Endothelial cell of umbilical vein (primary cell): ENCODE data around the gene SLC22A23. TPM values are rescaled to one million over a fixed set of nuclear protein-coding genes. Genes with fewer than 3 reads are reported as not detected.

Source experiments
- BruUV-seq: library from RNA; stranded (reverse); fragments of 400-500 nt; replicated peaks from 2 replicates; lab custom pipeline; 2021; lab: Mats Ljungman, UMichigan
- CTCF ChIA-PET: fragments of 300-600, 350-600 bp; sonication (Branson Sonifier 250); formaldehyde crosslinking; loops from one replicate; lab custom pipeline; 2021; ENCODE audit warnings: antibody characterized with exemption, inconsistent platforms; lab: Charles Lee
- POLR2A ChIA-PET: fragments of 300-600, 350-600 bp; sonication (Branson Sonifier 250); formaldehyde crosslinking; loops from one replicate; lab custom pipeline; 2021; ENCODE audit warnings: antibody characterized with exemption, inconsistent platforms; lab: Charles Lee
- DNase-seq: peaks from one replicate; pipeline ENCODE4 v3.0.0-alpha.2; 2011; ENCODE audit warnings: low read depth, low spot score
- FAIRE-seq: peaks from 2 replicates; lab custom pipeline; 2011; peaks lifted over from hg19 to GRCh38; lab: Jason Lieb, UNC
- H2AFZ ChIP-seq: 2 replicates; pipeline ENCODE4 v1.6.0; 2012; ENCODE audit warnings: low read depth, low read length, control low read depth, inconsistent platforms
- H3K27ac ChIP-seq: 2 replicates; pipeline ENCODE4 v1.5.1; 2011; ENCODE audit warnings: low read depth, mild to moderate bottlenecking, control low read depth, low read length, moderate library complexity; ENCODE audit not compliant: insufficient read depth
- H3K27me3 ChIP-seq, 2 experiments: 2 replicates each; pipeline versions ENCODE4 v1.6.0 to v1.6.1; 2011; ENCODE audit warnings: low read length in 2 of 2, mixed read lengths in 1 of 2; ENCODE audit not compliant: control insufficient read depth in 2 of 2, insufficient read depth in 2 of 2
- H3K36me3 ChIP-seq, 2 experiments: 2 replicates in 1 of 2; 3 replicates in 1 of 2; pipeline ENCODE4 v1.5.1; 2011; ENCODE audit warnings: low read length in 2 of 2, mild to moderate bottlenecking in 1 of 2, moderate library complexity in 1 of 2; ENCODE audit not compliant: control insufficient read depth in 2 of 2, insufficient read depth in 2 of 2; ENCODE audit errors: extremely low read depth in 1 of 2
- H3K4me1 ChIP-seq: 3 replicates; pipeline ENCODE4 v1.5.1; 2011; ENCODE audit warnings: mild to moderate bottlenecking, low read length; ENCODE audit not compliant: control insufficient read depth, insufficient read depth; ENCODE audit errors: extremely low read depth
- H3K4me2 ChIP-seq: 2 replicates; pipeline ENCODE4 v1.6.1; 2011; ENCODE audit warnings: low read length, control low read depth, mixed read lengths; ENCODE audit not compliant: insufficient read depth
- H3K4me3 ChIP-seq, 3 experiments: fragments of 200-600 bp in 1 of 3; sonication (generic), shearing (Covaris generic) in 1 of 3; replicated peaks in 1 of 3; 2 replicates each; pipeline ENCODE4 v1.5.1; 2011 to 2016; ENCODE audit warnings: control low read depth in 3 of 3, low read length in 3 of 3, mild to moderate bottlenecking in 2 of 3, inconsistent platforms in 1 of 3, low read depth in 1 of 3, moderate library complexity in 1 of 3; ENCODE audit not compliant: insufficient read depth in 1 of 3
- H3K79me2 ChIP-seq: 2 replicates; pipeline ENCODE4 v1.6.0; 2012; ENCODE audit warnings: low read length, inconsistent platforms; ENCODE audit not compliant: control insufficient read depth, insufficient read depth
- H3K9ac ChIP-seq: replicated peaks from 2 replicates; pipeline ENCODE3; 2011; ENCODE audit warnings: low read length, control low read depth; ENCODE audit not compliant: insufficient read depth; ENCODE audit errors: extremely low read depth
- H3K9me1 ChIP-seq: replicated peaks from 3 replicates; pipeline ENCODE4 v1.6.0; 2011; ENCODE audit warnings: mild to moderate bottlenecking, low read length; ENCODE audit not compliant: control insufficient read depth, insufficient read depth; ENCODE audit errors: extremely low read depth
- H3K9me3 ChIP-seq: replicated peaks from 2 replicates; pipeline ENCODE4 v1.5.1; 2012; ENCODE audit warnings: low read length, inconsistent platforms; ENCODE audit not compliant: control insufficient read depth, insufficient read depth
- H4K20me1 ChIP-seq: replicated peaks from 2 replicates; pipeline ENCODE3; 2011; ENCODE audit warnings: mild to moderate bottlenecking, low read length; ENCODE audit not compliant: control insufficient read depth, insufficient read depth; ENCODE audit errors: extremely low read depth
- CTCF ChIP-seq, 2 donors: IDR thresholded peaks; 1 replicate in 1 of 2; 2 replicates in 1 of 2; pipeline ENCODE4 v1.5.1; 2011; ENCODE audit warnings: low read length in 2 of 2, mild to moderate bottlenecking in 2 of 2, moderate library complexity in 2 of 2, control low read depth in 1 of 2, inconsistent platforms in 1 of 2, low read depth in 1 of 2; ENCODE audit not compliant: insufficient read depth in 1 of 2; ENCODE audit errors: extremely low read depth in 1 of 2
- EZH2 ChIP-seq: IDR thresholded peaks from 2 replicates; pipeline ENCODE4 v1.6.1; 2012; ENCODE audit warnings: borderline replicate concordance, low read depth, mild to moderate bottlenecking, moderate library complexity, low read length, inconsistent platforms; ENCODE audit not compliant: severe bottlenecking
- FOS ChIP-seq: IDR thresholded peaks from 2 replicates; pipeline ENCODE4 v1.6.1; 2011; ENCODE audit warnings: mild to moderate bottlenecking, low read length, moderate library complexity, borderline replicate concordance; ENCODE audit not compliant: insufficient read depth
- GATA2 ChIP-seq: IDR thresholded peaks from 2 replicates; pipeline ENCODE4 v1.7.0; 2011; ENCODE audit warnings: low read depth, mild to moderate bottlenecking, moderate library complexity, mixed read lengths, low read length; ENCODE audit not compliant: insufficient read length, insufficient read depth
- JUN ChIP-seq: IDR thresholded peaks from 2 replicates; pipeline ENCODE4 v1.6.1; 2011; ENCODE audit warnings: borderline replicate concordance, low read depth; ENCODE audit not compliant: insufficient read length, insufficient read depth
- MAX ChIP-seq: IDR thresholded peaks from 2 replicates; pipeline ENCODE4 v1.6.1; 2011; ENCODE audit not compliant: insufficient read depth, insufficient read length
- MYC ChIP-seq: IDR thresholded peaks from one replicate; pipeline ENCODE4 v1.6.1; 2011; ENCODE audit warnings: mild to moderate bottlenecking, low read depth, low read length
- POLR2A ChIP-seq: IDR thresholded peaks from 2 replicates; pipeline ENCODE4 v1.6.1; 2012; ENCODE audit warnings: low read depth, mild to moderate bottlenecking, control low read depth, low read length
- POLR2AphosphoS5 ChIP-seq: IDR thresholded peaks from 2 replicates; pipeline ENCODE4 v1.6.1; 2012; ENCODE audit warnings: low read depth, mild to moderate bottlenecking, control low read depth, low read length, moderate library complexity; ENCODE audit not compliant: insufficient read depth
- dilution Hi-C: fragments of 300-500 bp; cut with MboI; formaldehyde crosslinking; loops from one replicate; pipeline ENCODE4 v1.15.0; 2019; ENCODE audit warnings: low sequenced_read_pairs; ENCODE audit not compliant: extremely low pct_ligation_motif_present
- intact Hi-C: fragments of 100-400 bp; cut with micrococcal nuclease; formaldehyde crosslinking; loops from one replicate; pipeline ENCODE4 v1.10.0; 2022
- polyA plus RNA-seq, 4 experiments: library from polyadenylated mRNA; depleted of rRNA in 3 of 4; stranded (reverse) in 3 of 4; unstranded in 1 of 4; fragments of >200 nt; gene quantifications; 2 replicates each; pipeline versions ENCODE4 v1.2.1 to v1.2.3, GENCODE V29; 2011 to 2012; ENCODE audit warnings: missing spikeins in 1 of 4
- total RNA-seq: library from RNA; stranded (reverse); gene quantifications from 2 replicates; pipeline ENCODE4 v1.2.3, GENCODE V29; 2021

SLC22A23 gene
- total and polyA plus RNA-seq, 2 donors (not counting 3 experiments of a cell fraction or from before 2014, with no cell fraction given) = 4.2 to 14.3 TPM

- Histone ChIP-seq H3K9me3 (no peaks in the 10 kb centered on the region), H4K20me1 (no peaks in the 10 kb centered on the region), H3K4me2 (no peak overlapping the region), H3K27me3 (no peaks in the 10 kb centered on the region), H3K4me3 (no peak overlapping the region), H3K36me3 (peaks cover 0 to 1% of the 10 kb centered on the region in 2 experiments), H2AFZ (no peak overlapping the region), H3K27ac (no peak overlapping the region), H3K9me1 (no peaks in the 10 kb centered on the region), H3K79me2 (no peaks in the 10 kb centered on the region), H3K9ac (no peak overlapping the region), H3K4me1 (no peaks in the 10 kb centered on the region)
- ChIA-PET POLR2A (no interaction called here), CTCF (interaction anchor here (1.4 kb wide), 1 partner anchor 16 kb away, joined by 4 read pairs; no protein-coding TSS in a partner anchor)
- no TSS peak for BruUV-seq
- dilution Hi-C loops = no loop called here
- intact Hi-C loops = no loop called here
- TF ChIP-seq GATA2 = no peak
- no peak for TF ChIP-seq MYC
- no peak for TF ChIP-seq JUN
- no peak for TF ChIP-seq CTCF (IDR thresholded peaks at IDR 0.05; ENCODE audit: extremely low read depth in 1 of 2, insufficient read depth in 1 of 2, low read depth in 1 of 2, low read length in 2 of 2)
- TF ChIP-seq FOS = no peak
- no peak for TF ChIP-seq POLR2AphosphoS5
- no peak for TF ChIP-seq MAX
- no peak for TF ChIP-seq POLR2A
- no peak for TF ChIP-seq EZH2
- no peak for FAIRE-seq
- DNase-seq = no peak
These were observed 150.0 kb downstream of the SLC22A23 start for GRCh38 chr6:3306848-3307247.
